B cell (primary cell): ENCODE measurements around the gene PITPNM1.

ENCODE experiments used
- CTCF ChIP-seq: fragments of 200-600 bp; IDR thresholded peaks from one replicate; pipeline ENCODE4 v1.8.0; 2022; ENCODE audit warnings: antibody characterized with exemption, mild to moderate bottlenecking
- EZH2 ChIP-seq: IDR thresholded peaks from 2 replicates; pipeline ENCODE4 v1.6.1; 2012; ENCODE audit warnings: borderline replicate concordance, low read depth, mild to moderate bottlenecking, moderate library complexity, low read length; ENCODE audit not compliant: insufficient read depth, poor library complexity, severe bottlenecking

GRCh38 chr11:67543585-67543984 is 38.4 kb upstream of the PITPNM1 start:
- TF ChIP-seq CTCF (no peak), EZH2 (no peak)
